ENCODE results near the gene ZNF491.
"Not testable (repeated sequence)": the region's sequence is repeated elsewhere in the genome, so short reads cannot be mapped to it uniquely, and the experiment has no call there.

The ZNF491 gene

DNA sequence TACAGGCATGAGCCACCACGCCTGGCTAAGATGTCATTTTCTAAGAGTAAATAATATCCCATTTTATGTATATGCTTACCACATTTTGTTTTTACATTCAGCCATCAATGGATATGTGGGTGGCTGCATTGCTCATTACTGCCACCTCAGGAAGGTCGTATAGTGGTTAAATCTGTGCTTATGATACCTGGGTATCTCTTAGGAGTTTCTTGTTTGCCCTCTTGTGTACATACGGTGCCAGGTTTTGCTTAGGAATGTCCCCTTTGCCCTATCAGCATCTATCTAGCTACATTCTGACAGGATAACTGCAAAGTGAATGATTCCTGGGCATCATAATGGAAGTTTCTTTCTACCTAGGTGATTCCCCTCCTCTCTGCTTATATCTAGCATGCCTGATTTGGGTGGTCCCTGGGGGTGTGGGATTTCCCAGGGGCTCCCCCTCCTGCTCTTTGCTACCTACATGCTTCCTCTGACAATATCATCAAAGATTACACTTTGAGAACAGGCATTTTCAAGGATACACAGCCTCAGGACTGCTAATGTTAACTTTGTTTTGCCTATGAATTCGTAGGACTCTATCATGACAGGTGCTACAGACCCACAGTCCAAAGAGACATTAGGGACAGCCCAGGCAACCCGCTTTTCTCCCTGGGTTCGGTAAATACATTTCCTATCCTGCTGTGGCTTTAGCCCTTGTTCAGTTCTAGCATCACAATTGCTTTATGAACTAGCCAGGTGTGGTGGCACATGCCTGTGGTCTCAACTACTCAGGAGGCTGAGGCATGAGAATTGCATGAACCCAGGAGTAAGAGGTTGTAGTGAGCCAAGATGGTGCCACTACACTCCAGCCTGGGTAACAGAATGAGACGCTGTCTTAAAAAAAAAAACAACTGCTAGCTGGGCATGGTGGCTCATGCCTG is 30.9 kb downstream of the ZNF491 start:
- ATAC-seq (replicated peaks) (peak; percentile 93 to 96), DNase-seq (peak; percentile 72)
- H3K36me3 Mint-ChIP-seq: peaks cover 42 to 52% of the 10 kb centered on the region in 2 donors
- peak overlapping the region in 1 of 2 donors; percentile 21 for H3K4me3 Mint-ChIP-seq
- peaks cover 11 to 22% of the 10 kb centered on the region in 2 donors for H3K4me1 Mint-ChIP-seq
- peaks cover 17 to 18% of the 10 kb centered on the region in 2 donors for H3K9me3 Mint-ChIP-seq
- H3K27ac Mint-ChIP-seq: peak overlapping the region; percentile 91
- not testable (repeated sequence) for H3K27me3 Mint-ChIP-seq

DNA sequence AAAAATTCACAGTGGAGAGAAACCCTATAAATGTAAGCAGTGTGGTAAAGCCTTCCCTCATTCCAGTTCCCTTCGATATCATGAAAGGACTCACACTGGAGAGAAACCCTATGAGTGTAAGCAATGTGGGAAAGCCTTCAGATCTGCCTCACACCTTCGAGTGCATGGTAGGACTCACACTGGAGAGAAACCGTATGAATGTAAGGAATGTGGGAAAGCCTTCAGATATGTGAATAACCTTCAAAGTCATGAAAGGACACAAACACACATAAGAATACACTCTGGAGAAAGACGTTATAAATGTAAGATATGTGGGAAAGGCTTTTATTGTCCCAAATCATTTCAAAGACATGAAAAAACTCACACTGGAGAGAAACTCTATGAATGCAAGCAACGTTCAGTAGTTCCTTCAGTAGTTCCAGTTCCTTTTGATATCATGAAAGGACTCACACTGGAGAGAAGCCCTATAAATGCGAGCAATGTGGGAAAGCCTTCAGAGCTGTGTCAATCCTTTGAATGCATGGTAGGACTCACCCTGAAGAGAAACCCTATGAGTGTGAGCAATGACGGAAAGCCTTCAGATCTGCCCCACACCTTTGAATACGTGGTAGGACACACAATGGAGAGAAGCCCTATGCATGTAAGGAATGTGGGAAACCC is 34.1 kb downstream of the ZNF491 start:
- Mint-ChIP-seq H3K4me3 (no peak overlapping the region), H3K27ac (no peak overlapping the region), H3K36me3 (peaks cover 49 to 54% of the 10 kb centered on the region in 2 donors), H3K9me3 (peaks cover 17 to 18% of the 10 kb centered on the region in 2 donors), H3K4me1 (peaks cover 11 to 22% of the 10 kb centered on the region in 2 donors), H3K27me3 (no peaks in the 10 kb centered on the region)
- ATAC-seq (replicated peaks) (no peak), DNase-seq (no peak)

DNA sequence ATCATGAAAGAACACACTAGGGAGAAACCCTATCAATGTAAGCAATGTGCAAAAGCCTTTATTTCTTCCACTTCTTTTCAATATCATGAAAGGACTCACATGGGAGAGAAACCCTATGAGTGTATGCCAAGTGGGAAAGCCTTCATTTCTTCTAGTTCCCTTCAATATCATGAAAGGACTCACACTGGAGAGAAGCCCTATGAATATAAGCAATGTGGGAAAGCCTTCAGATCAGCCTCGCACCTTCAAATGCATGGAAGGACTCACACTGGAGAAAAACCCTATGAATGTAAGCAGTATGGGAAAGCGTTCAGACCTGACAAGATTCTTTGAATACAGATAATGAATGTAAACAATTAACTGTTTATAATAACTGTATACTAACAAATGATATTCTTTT is 35.2 kb downstream of the ZNF491 start:
- Mint-ChIP-seq H3K27ac (no peak overlapping the region), H3K27me3 (no peaks in the 10 kb centered on the region), H3K4me1 (peaks cover 11 to 16% of the 10 kb centered on the region in 2 donors), H3K9me3 (peaks cover 17 to 18% of the 10 kb centered on the region in 2 donors), H3K36me3 (peaks cover 49 to 54% of the 10 kb centered on the region in 2 donors), H3K4me3 (no peak overlapping the region)
- ATAC-seq (replicated peaks) (no peak), DNase-seq (no peak)

DNA sequence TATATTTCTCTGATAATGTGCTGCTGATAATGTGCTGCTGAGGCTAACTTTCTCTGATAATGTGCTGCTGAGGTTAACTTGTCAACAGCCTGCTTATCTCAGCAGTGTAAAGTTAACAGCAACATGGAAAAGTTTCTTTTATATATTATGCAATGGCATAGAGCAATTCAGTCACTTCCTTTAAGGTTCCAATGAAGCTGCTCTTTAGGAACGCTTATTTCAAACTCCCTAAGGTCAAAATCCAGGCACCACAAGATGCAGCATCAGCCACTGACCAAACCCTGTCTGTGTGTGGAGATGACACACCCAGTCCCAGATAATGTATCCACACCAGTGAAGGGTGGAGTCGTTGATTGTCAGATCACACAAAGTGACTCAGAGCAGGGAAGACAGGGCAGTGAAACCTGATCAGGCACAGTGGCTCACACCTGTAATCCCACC is 37.3 kb downstream of the ZNF491 start:
- peaks cover 11 to 17% of the 10 kb centered on the region in 2 donors for H3K9me3 Mint-ChIP-seq
- H3K36me3 Mint-ChIP-seq: peaks cover 40% of the 10 kb centered on the region in 2 donors
- not testable (repeated sequence) for H3K27ac Mint-ChIP-seq; H3K4me3 Mint-ChIP-seq; H3K27me3 Mint-ChIP-seq; ATAC-seq (replicated peaks); H3K4me1 Mint-ChIP-seq; DNase-seq

DNA sequence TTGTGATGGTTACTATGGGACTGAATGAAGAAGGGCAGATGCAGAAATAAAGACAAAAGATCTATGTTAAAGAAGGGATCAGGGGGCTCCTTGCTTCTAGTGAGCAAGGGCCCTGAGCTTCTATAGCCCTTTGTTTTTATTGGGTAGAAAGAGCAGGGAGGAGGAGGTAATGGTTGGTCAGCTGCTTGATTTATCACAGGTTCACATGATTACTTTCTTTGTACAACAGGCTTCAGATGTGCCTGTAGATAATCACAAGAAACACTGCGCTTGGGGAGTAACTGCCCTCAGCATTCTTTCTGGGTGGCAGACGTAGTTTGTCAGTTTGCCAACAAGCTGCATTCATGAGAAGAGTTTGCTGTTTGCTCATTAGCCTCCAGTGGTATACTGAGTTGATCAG is 45.4 kb downstream of the ZNF491 start:
- DNase-seq (no peak), ATAC-seq (replicated peaks) (no peak)
- Mint-ChIP-seq H3K4me1 (peaks cover 7 to 25% of the 10 kb centered on the region in 2 donors), H3K27me3 (no peaks in the 10 kb centered on the region), H3K4me3 (no peak overlapping the region), H3K9me3 (no peaks in the 10 kb centered on the region), H3K36me3 (no peaks in the 10 kb centered on the region), H3K27ac (no peak overlapping the region)

DNA sequence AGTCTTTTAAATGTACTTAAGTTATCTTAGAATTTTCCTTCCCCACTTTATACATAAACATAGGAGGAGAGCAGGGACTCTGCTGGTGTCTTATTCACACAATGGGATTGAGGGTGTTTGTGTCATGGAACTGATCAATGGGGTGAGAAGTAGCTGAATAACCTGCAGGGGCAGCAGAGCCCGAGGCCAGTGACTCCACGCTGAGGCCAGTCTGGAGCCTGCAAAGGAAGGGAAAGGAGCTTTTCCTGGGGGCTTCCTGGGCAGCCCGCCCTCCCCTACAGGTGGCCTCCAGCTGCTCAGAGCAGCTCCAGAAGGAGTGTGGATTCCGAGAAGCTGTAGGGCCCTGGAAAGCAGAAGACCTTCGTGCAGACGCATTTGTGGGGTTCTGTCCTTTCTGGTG is 49.3 kb downstream of the ZNF491 start:
- not testable (repeated sequence) for DNase-seq; H3K27ac Mint-ChIP-seq; H3K27me3 Mint-ChIP-seq; ATAC-seq (replicated peaks); H3K9me3 Mint-ChIP-seq
- Mint-ChIP-seq H3K4me1 (peaks cover 21 to 47% of the 10 kb centered on the region in 2 donors), H3K4me3 (peak overlapping the region in 1 of 2 donors; percentile 23), H3K36me3 (peaks cover 13 to 14% of the 10 kb centered on the region in 2 donors)

DNA sequence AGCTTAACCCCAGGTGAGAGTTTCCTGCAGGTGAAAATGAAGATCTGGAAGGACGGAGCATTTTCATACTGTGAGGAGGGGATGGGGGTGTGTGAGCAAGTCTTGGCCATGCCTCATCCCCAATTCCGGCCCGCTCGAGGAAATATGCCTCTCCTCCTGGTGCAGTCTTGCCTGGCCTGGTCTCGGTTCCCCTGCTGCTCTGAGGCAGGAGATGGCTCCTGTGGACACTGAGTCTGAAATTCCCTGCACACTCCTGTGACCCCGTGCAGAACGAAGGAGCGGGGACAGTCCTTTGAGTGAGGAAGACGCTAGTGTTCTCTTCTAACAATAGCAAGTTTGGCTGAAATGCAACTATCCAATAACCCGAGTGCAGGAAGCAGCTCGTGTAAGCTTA is 49.9 kb downstream of the ZNF491 start:
- Mint-ChIP-seq H3K9me3 (no peaks in the 10 kb centered on the region), H3K27ac (peak overlapping the region; percentile 94), H3K4me1 (peaks cover 21 to 41% of the 10 kb centered on the region in 2 donors), H3K4me3 (peak overlapping the region; percentile 88 to 98), H3K36me3 (peaks cover 16 to 17% of the 10 kb centered on the region in 2 donors), H3K27me3 (no peaks in the 10 kb centered on the region)
- ATAC-seq (replicated peaks): peak in 1 of 2 donors; percentile 2
- no peak for DNase-seq

DNA sequence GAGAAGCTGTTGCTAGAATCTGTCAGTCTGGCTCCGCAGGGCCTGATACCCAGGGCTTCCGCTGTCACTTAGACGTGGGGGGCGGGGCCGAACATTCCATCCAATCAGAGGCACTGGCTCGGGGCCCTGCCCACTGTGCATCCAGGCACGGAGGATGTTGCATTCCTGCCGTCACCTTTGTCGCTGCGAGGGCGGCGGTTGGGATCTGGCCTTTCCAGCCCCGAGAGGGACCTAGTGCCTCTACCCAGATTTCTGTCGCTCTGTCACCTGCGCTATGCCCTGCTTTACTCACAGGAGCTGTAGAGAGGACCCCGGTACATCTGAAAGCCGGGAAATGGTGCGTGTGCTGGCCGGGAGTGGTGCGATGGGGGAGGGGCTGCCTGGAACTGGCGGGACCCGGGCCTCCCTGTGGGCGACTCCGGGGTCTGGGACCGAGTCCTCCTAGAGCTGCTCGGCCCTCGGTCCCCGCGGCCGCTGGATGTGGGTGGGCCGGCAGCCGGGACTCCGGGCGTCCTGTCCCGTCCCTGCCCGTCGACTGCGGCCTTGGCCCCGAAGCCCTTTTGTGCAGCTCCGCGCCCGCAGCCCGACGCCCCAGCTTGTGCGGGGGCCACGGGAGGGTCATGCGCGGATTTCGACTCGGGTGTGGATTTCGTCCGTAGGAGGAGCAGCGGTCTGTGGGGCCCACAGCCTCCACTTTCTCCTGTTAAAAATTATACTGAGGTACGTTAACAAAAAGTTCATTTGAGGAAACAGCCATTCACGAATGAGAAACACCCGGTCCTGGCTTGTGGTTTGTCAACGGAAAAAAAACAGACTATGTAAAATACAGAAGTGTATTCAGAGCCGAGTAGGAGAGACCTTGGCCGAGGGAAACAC is 50.5 kb downstream of the ZNF491 start, which contains the start of gene ZNF439:
Gene ZNF439, plus strand, starts transcription at position 133 of the 876 bp plus-strand sequence. Its CDS starts 142 bp downstream, at position 275.
- peak; percentile 90 for DNase-seq
- H3K27me3 Mint-ChIP-seq: no peaks in the 10 kb centered on the region
- peak; percentile 97 to 98 for ATAC-seq (replicated peaks)
- peaks cover 17 to 36% of the 10 kb centered on the region in 2 donors for H3K4me1 Mint-ChIP-seq
- H3K4me3 Mint-ChIP-seq: peak within 1 kb of the TSS; percentile 88 to 98
- H3K36me3 Mint-ChIP-seq: peaks cover 17 to 18% of the 10 kb centered on the region in 2 donors
- peak within 1 kb of the TSS; percentile 94 for H3K27ac Mint-ChIP-seq
- no peaks in the 10 kb centered on the region for H3K9me3 Mint-ChIP-seq

DNA sequence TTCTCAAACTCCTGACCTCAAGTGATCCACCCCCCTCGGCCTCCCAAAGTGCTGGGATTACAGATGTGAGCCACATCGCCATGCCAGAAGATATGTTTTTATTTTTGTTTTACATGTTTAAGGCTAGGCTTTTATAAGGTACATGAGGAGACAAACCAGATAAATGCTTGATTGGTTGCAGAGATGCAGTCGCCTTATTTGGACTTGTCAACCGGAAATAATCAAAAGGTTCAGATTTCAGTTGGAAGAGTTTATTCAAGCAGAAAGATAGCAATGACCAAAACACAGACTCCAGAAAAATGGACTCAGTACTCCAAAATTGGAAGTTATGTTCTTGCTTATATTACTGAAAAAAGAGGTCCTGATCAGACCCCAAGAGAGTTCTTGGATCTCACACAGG is 52.0 kb downstream of the ZNF491 start:
- H3K27ac Mint-ChIP-seq; H3K27me3 Mint-ChIP-seq; DNase-seq; ATAC-seq (replicated peaks); H3K9me3 Mint-ChIP-seq: not testable (repeated sequence)
- peaks cover 19 to 36% of the 10 kb centered on the region in 2 donors for H3K4me1 Mint-ChIP-seq
- H3K4me3 Mint-ChIP-seq: peak overlapping the region in 1 of 2 donors; percentile 88
- peaks cover 22 to 24% of the 10 kb centered on the region in 2 donors for H3K36me3 Mint-ChIP-seq

DNA sequence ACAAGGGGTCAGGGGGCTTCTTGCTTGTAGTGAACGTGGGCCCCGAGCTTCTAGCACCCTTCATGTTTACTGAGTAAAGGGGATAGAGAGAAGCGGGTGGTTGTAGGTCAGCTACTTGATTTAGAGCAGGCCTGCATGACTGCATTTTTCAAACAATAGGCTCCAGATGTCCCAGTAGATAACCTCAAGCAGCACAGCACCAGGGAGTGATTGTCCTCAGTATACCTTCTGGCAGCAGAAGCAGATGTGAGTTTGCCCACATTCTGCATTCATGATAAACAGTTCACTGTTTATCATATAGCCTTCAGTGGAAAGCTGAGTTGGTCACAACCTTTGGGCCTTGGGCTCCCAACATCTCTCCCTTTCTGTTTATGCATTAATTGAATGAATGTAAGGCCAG is 55.0 kb downstream of the ZNF491 start:
- Mint-ChIP-seq H3K27me3 (no peaks in the 10 kb centered on the region), H3K4me1 (peaks cover 24 to 36% of the 10 kb centered on the region in 2 donors), H3K9me3 (no peaks in the 10 kb centered on the region), H3K27ac (no peak overlapping the region), H3K4me3 (no peak overlapping the region), H3K36me3 (peaks cover 42 to 43% of the 10 kb centered on the region in 2 donors)
- DNase-seq (no peak), ATAC-seq (replicated peaks) (no peak)

DNA sequence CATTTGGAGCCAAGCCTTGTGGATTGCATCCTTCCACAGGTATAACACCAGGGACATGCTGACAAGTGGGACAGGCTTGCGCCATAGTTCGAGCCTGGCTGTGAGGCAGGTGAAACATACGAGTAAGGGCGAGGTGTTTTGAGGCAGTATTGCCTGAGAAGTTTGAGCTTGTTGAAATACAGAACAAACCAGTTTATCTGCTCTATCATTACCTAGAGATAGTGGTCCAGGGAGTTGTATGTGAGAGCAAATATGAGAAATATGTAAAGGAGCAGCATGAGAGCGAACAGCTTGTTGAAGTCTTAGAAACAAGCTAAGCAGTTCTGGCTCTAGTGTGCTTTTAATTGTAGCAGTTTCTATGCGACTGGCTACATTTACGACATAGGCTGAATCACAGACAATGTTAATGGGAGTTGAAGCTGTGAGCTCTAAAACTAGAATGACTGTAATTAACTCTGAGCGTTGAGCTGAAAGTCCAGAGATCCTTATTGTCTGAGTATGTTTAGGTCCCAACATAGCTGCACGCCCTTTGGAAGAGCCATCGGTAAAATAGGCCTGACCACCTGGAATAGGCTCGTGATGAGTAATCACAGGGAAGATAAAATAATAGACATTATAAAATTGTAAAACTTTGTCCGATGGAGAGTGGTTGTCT is 58.4 kb downstream of the ZNF491 start:
- ATAC-seq (replicated peaks) (no peak), DNase-seq (no peak)
- peaks cover 51 to 60% of the 10 kb centered on the region in 2 donors for H3K36me3 Mint-ChIP-seq
- H3K4me1 Mint-ChIP-seq: peaks cover 9 to 19% of the 10 kb centered on the region in 2 donors
- H3K4me3 Mint-ChIP-seq: no peak overlapping the region
- H3K27ac Mint-ChIP-seq: peak overlapping the region; percentile 20
- H3K9me3 Mint-ChIP-seq: peaks cover 0 to under 1% of the 10 kb centered on the region in 2 donors
- H3K27me3 Mint-ChIP-seq: no peaks in the 10 kb centered on the region
